GM23338 (cell line): ENCODE data around the gene SRF. TPM values are rescaled to one million over a fixed set of nuclear protein-coding genes. Genes with fewer than 3 reads are reported as not detected.

Source experiments
- ATAC-seq: fragments of 200-7000 bp; cut with Tn5 transposase; 3 replicates; pipeline ENCODE4 v1.9.1; 2020
- DNase-seq: peaks from one replicate; pipeline ENCODE4 v3.0.0-alpha.2; 2015; ENCODE audit warnings: low spot score
- H2AFZ ChIP-seq: fragments of 200-600 bp; sonication (generic); 2 replicates; pipeline ENCODE4 v1.8.0; 2016; ENCODE audit warnings: antibody characterized with exemption, mild to moderate bottlenecking, moderate library complexity
- H3F3A ChIP-seq: fragments of 200-600 bp; sonication (generic); replicated peaks from 2 replicates; pipeline ENCODE4 v1.8.0; 2017; ENCODE audit warnings: antibody characterized with exemption, mixed run types, low read depth
- H3K27ac ChIP-seq: fragments of 200-600 bp; sonication (generic); 2 replicates; pipeline ENCODE4 v1.6.1; 2016; ENCODE audit warnings: low read depth
- H3K27me3 ChIP-seq: fragments of 200-600 bp; sonication (generic); 2 replicates; pipeline ENCODE4 v1.8.0; 2016; ENCODE audit warnings: mild to moderate bottlenecking, mixed run types, moderate library complexity; ENCODE audit not compliant: insufficient read depth
- H3K36me3 ChIP-seq: fragments of 200-600 bp; sonication (generic); 2 replicates; pipeline ENCODE4 v1.8.0; 2016; ENCODE audit warnings: mild to moderate bottlenecking; ENCODE audit not compliant: insufficient read depth
- H3K4me1 ChIP-seq: fragments of 200-600 bp; sonication (generic); 2 replicates; pipeline ENCODE4 v1.8.0; 2016; ENCODE audit warnings: mild to moderate bottlenecking, moderate library complexity; ENCODE audit not compliant: insufficient read depth
- H3K4me2 ChIP-seq: fragments of 200-600 bp; sonication (generic); 2 replicates; pipeline ENCODE4 v1.7.1; 2017; ENCODE audit warnings: mixed run types
- H3K4me3 ChIP-seq: fragments of 200-600 bp; sonication (generic); 2 replicates; pipeline ENCODE4 v1.6.1; 2016; ENCODE audit warnings: mixed run types
- H3K79me2 ChIP-seq: fragments of 200-600 bp; sonication (generic); replicated peaks from 2 replicates; pipeline ENCODE4 v1.8.0; 2017; ENCODE audit warnings: mild to moderate bottlenecking; ENCODE audit not compliant: insufficient read depth
- H3K9me2 ChIP-seq: fragments of 200-600 bp; sonication (generic); 2 replicates; pipeline ENCODE4 v1.8.0; 2017; ENCODE audit not compliant: insufficient read depth
- H4K20me1 ChIP-seq: fragments of 200-600 bp; sonication (generic); replicated peaks from 2 replicates; pipeline ENCODE4 v1.8.0; 2017; ENCODE audit warnings: mild to moderate bottlenecking; ENCODE audit not compliant: insufficient read depth
- H3K27ac Mint-ChIP-seq: 2 replicates; pipeline ENCODE4 v1.8.0; 2020; ENCODE audit warnings: inconsistent platforms, mild to moderate bottlenecking, moderate library complexity, mixed read lengths
- H3K27me3 Mint-ChIP-seq: 3 replicates; pipeline ENCODE4 v1.8.0; 2022; ENCODE audit warnings: low read depth, mild to moderate bottlenecking, moderate library complexity, mixed read lengths, inconsistent platforms; ENCODE audit not compliant: insufficient read depth, poor library complexity
- H3K36me3 Mint-ChIP-seq: 3 replicates; pipeline ENCODE4 v1.8.0; 2021; ENCODE audit warnings: low read depth, mild to moderate bottlenecking, inconsistent platforms, moderate library complexity, mixed read lengths
- H3K4me1 Mint-ChIP-seq: 3 replicates; pipeline ENCODE4 v1.8.0; 2020; ENCODE audit warnings: mild to moderate bottlenecking, inconsistent platforms, mixed read lengths
- H3K4me3 Mint-ChIP-seq: 3 replicates; pipeline ENCODE4 v1.8.0; 2021; ENCODE audit warnings: moderate library complexity, mild to moderate bottlenecking, inconsistent platforms, mixed read lengths
- H3K9me3 Mint-ChIP-seq: 3 replicates; pipeline ENCODE4 v1.8.0; 2020; ENCODE audit warnings: moderate library complexity, mild to moderate bottlenecking, inconsistent platforms, mixed read lengths
- CREB1 ChIP-seq: fragments of 250-450 bp; sonication (Bioruptor Pico); IDR thresholded peaks from 2 replicates; pipeline ENCODE4 v1.5.0; 2020; ENCODE audit warnings: low read depth, mild to moderate bottlenecking, moderate library complexity
- CTCF ChIP-seq, 2 experiments: fragments of 200-600 bp in 1 of 2; sonication (generic) in 1 of 2; conservative IDR thresholded peaks; 2 replicates each; pipeline versions ENCODE4 v1.5.1 to v1.6.1; 2016 to 2017; ENCODE audit warnings: antibody characterized with exemption in 2 of 2, low read depth in 2 of 2, mild to moderate bottlenecking in 2 of 2, moderate library complexity in 1 of 2
- ETS1 ChIP-seq: IDR thresholded peaks from 2 replicates; pipeline ENCODE4 v1.6.1; 2016; ENCODE audit warnings: antibody characterized with exemption
- EZH2 ChIP-seq: fragments of 200-600 bp; sonication (generic); IDR thresholded peaks from one replicate; pipeline ENCODE4 v1.8.0; 2017; ENCODE audit warnings: antibody characterized with exemption, mild to moderate bottlenecking, low read depth; ENCODE audit not compliant: unreplicated experiment
- EZH2phosphoT487 ChIP-seq: fragments of 200-600 bp; sonication (generic); IDR thresholded peaks from one replicate; pipeline ENCODE4 v1.8.1; 2018; ENCODE audit warnings: antibody characterized with exemption; ENCODE audit not compliant: unreplicated experiment
- JUNB ChIP-seq: IDR thresholded peaks from one replicate; pipeline ENCODE4 v1.6.1; 2016; ENCODE audit warnings: antibody characterized with exemption; ENCODE audit not compliant: unreplicated experiment
- NANOG ChIP-seq: IDR thresholded peaks from 2 replicates; pipeline ENCODE4 v1.6.1; 2016; ENCODE audit warnings: antibody characterized with exemption, borderline replicate concordance
- POLR2AphosphoS5 ChIP-seq: IDR thresholded peaks from 2 replicates; pipeline ENCODE4 v1.6.1; 2016; ENCODE audit warnings: antibody characterized with exemption, low read depth
- REST ChIP-seq: IDR thresholded peaks from one replicate; pipeline ENCODE4 v1.6.1; 2018; ENCODE audit warnings: antibody characterized with exemption; ENCODE audit not compliant: unreplicated experiment
- STAT1 ChIP-seq: IDR thresholded peaks from one replicate; pipeline ENCODE4 v1.6.1; 2016; ENCODE audit warnings: antibody characterized with exemption; ENCODE audit not compliant: unreplicated experiment
- ZNF114 ChIP-seq: fragments of 250-450 bp; sonication (Bioruptor Pico); IDR thresholded peaks from 2 replicates; pipeline ENCODE4 v1.5.0; 2020; ENCODE audit warnings: mild to moderate bottlenecking, moderate library complexity
- ZNF331 ChIP-seq: fragments of 250-450 bp; sonication (Bioruptor Pico); IDR thresholded peaks from 2 replicates; pipeline ENCODE4 v1.5.0; 2020; ENCODE audit warnings: low read depth, mild to moderate bottlenecking, moderate library complexity
- ZNF462 ChIP-seq: fragments of 250-450 bp; sonication (Bioruptor Pico); IDR thresholded peaks from 2 replicates; pipeline ENCODE4 v1.5.0; 2020; ENCODE audit warnings: mild to moderate bottlenecking, moderate library complexity
- polyA plus RNA-seq: library from polyadenylated mRNA; unstranded; fragments of >200 nt; fragmentation: Nextera tagmentation; extraction: Ambion mirVana; gene quantifications from 2 replicates; pipeline ENCODE4 v1.2.1, GENCODE V29; 2016
- total RNA-seq: library from RNA; depleted of rRNA; stranded (reverse); fragments of >200 nt; shearing (Covaris generic); gene quantifications from 2 replicates; pipeline ENCODE4 v1.2.3, GENCODE V29; 2014

SRF gene
- total and polyA plus RNA-seq, 2 experiments from 2014 or later = 9.9 to 54.9 TPM

GRCh38 chr6:43185391-43185985 lies 14.4 kb downstream of the SRF start:
- no peak overlapping the region for H3K4me3 Mint-ChIP-seq
- no peak overlapping the region for H3K4me2 ChIP-seq
- no peak for ATAC-seq
- peaks cover 20% of the 10 kb centered on the region for H3K27me3 Mint-ChIP-seq
- peaks cover 16% of the 10 kb centered on the region; the same call in 1 of the 2 replicates for H3K4me1 ChIP-seq
- no peak overlapping the region for H3K27ac ChIP-seq
- TF ChIP-seq EZH2phosphoT487 = no peak
- TF ChIP-seq JUNB = no peak
- TF ChIP-seq EZH2 = no peak
- TF ChIP-seq POLR2AphosphoS5 = no peak
- TF ChIP-seq CREB1 (CRISPR knock-in tag) = no peak
- no peak for TF ChIP-seq CTCF (conservative IDR thresholded peaks at IDR 0.05; ENCODE audit: low read depth in 2 of 2)
- no peak for TF ChIP-seq STAT1
- TF ChIP-seq ETS1 = no peak
- TF ChIP-seq REST = no peak
- no peak for TF ChIP-seq ZNF114 (CRISPR knock-in tag)
- TF ChIP-seq ZNF331 (CRISPR knock-in tag) = no peak
- no peak for TF ChIP-seq NANOG
- no peak for TF ChIP-seq ZNF462
- H3K36me3 ChIP-seq = no peaks in the 10 kb centered on the region
- DNase-seq = no peak
- no peaks in the 10 kb centered on the region for H3K9me2 ChIP-seq
- H3F3A ChIP-seq = 0 out of 2 replicates have a peak, but pooled peaks cover 3% of the 10 kb centered on the region
- H3K27me3 ChIP-seq = no peaks in the 10 kb centered on the region
- H3K79me2 ChIP-seq = no peaks in the 10 kb centered on the region
- no peaks in the 10 kb centered on the region for H3K9me3 Mint-ChIP-seq
- H4K20me1 ChIP-seq = no peaks in the 10 kb centered on the region
- no peak overlapping the region for H3K27ac Mint-ChIP-seq
- no peak overlapping the region for H2AFZ ChIP-seq
- H3K4me1 Mint-ChIP-seq = peaks cover 20% of the 10 kb centered on the region
- H3K36me3 Mint-ChIP-seq = peaks cover 7% of the 10 kb centered on the region
- H3K4me3 ChIP-seq = no peak overlapping the region
